Measurements from ENCODE around the gene SIPA1L3. TPM values are rescaled to one million over a fixed set of nuclear protein-coding genes. Genes with fewer than 3 reads are reported as not detected.

Gene SIPA1L3
- total RNA-seq, 1 donor from 2014 or later = 27.1 TPM

- Histone ChIP-seq H3K27me3 (no peaks in the 10 kb centered on the region), H3K4me3 (peak overlapping the region; percentile 89 to 90), H3K9me3 (no peaks in the 10 kb centered on the region), H3K27ac (peak overlapping the region; percentile 90 to 99), H3K36me3 (peaks cover 4 to 25% of the 10 kb centered on the region in 2 donors), H3K4me1 (peaks cover 22 to 51% of the 10 kb centered on the region in 2 donors)
- no peak for DNase-seq (ENCODE audit: low spot score in 2 of 2)
- no peak for TF ChIP-seq CTCF (IDR thresholded peaks at IDR 0.05)
- intact Hi-C loops (cut with DNase I) = loop anchor here (5.0 kb wide), 2 partner anchors 400 to 1160 kb away; partner anchors contain the start of gene PLEKHG2
Measured at GRCh38 chr19:38252385-38252784, 345.4 kb downstream of the SIPA1L3 start.

GRCh38 chr19:38252941-38253691, 346.1 kb downstream of the SIPA1L3 start:
- no peak for TF ChIP-seq CTCF (IDR thresholded peaks at IDR 0.05)
- H3K4me1 ChIP-seq = peaks cover 19 to 44% of the 10 kb centered on the region in 2 donors
- peaks cover 4 to 25% of the 10 kb centered on the region in 2 donors for H3K36me3 ChIP-seq
- H3K9me3 ChIP-seq = no peaks in the 10 kb centered on the region
- H3K27me3 ChIP-seq = no peaks in the 10 kb centered on the region
- peak overlapping the region; percentile 89 to 90 for H3K4me3 ChIP-seq
- peak; percentile 18 to 90 for DNase-seq (ENCODE audit: low spot score in 2 of 2)
- peak overlapping the region; percentile 90 to 99 for H3K27ac ChIP-seq
- intact Hi-C loops (cut with DNase I) = loop anchor here (1.0 to 5.0 kb wide), 3 partner anchors 8 to 1159 kb away; partner anchors contain the start of gene PLEKHG2

- H3K9me3 ChIP-seq = no peaks in the 10 kb centered on the region
- no peak for TF ChIP-seq CTCF (IDR thresholded peaks at IDR 0.05)
- no peak for DNase-seq (ENCODE audit: low spot score in 2 of 2)
- H3K4me1 ChIP-seq = peaks cover 16 to 37% of the 10 kb centered on the region in 2 donors
- H3K36me3 ChIP-seq = peaks cover 4 to 21% of the 10 kb centered on the region in 2 donors
- H3K4me3 ChIP-seq = peak overlapping the region; percentile 89 to 90
- intact Hi-C loops (cut with DNase I) = loop anchor here (1.0 to 5.0 kb wide), 3 partner anchors 8 to 1159 kb away; partner anchors contain the start of gene PLEKHG2
- peak overlapping the region; percentile 90 to 99 for H3K27ac ChIP-seq
- H3K27me3 ChIP-seq = no peaks in the 10 kb centered on the region
Measured at GRCh38 chr19:38253788-38254187, 346.8 kb downstream of the SIPA1L3 start.

- Histone ChIP-seq H3K27me3 (no peaks in the 10 kb centered on the region), H3K36me3 (peaks cover 0 to 9% of the 10 kb centered on the region in 2 donors), H3K4me1 (peaks cover 15 to 26% of the 10 kb centered on the region in 2 donors), H3K9me3 (no peaks in the 10 kb centered on the region), H3K4me3 (peak overlapping the region; percentile 89 to 90), H3K27ac (peak overlapping the region; percentile 90 to 99)
- no peak for TF ChIP-seq CTCF (IDR thresholded peaks at IDR 0.05)
- intact Hi-C loops (cut with DNase I) = loop anchor here (1.0 to 2.0 kb wide), 2 partner anchors 9 to 13 kb away; partner anchors contain the start of gene SPINT2
- DNase-seq (ENCODE audit: low spot score in 2 of 2) = no peak
Measured at GRCh38 chr19:38255383-38256014, 348.5 kb downstream of the SIPA1L3 start.

Other genes with a start within 250 kb of the SIPA1L3 start
- 1.8 TPM for gene ZNF607, start 187.4 kb upstream of the SIPA1L3 start, total RNA-seq
- 2.2 TPM for gene ZNF573, start 127.6 kb upstream of the SIPA1L3 start, total RNA-seq
- not detected for gene WDR87, start 614 bp upstream of the SIPA1L3 start, total RNA-seq